Endothelial cell of hepatic sinusoid (primary cell): ENCODE measurements around the gene FOXO3.

Source experiments
- in situ Hi-C: cut with HindIII; loops from 2 replicates; pipeline ENCODE4 v1.10.0; 2017; ENCODE audit warnings: low sequenced_read_pairs

The FOXO3 gene

GRCh38 chr6:108560463-108561308 lies at the start of gene FOXO3:
TSS of gene FOXO3 (plus strand) at chr6:108560917. CDS start at chr6:108561209, 292 bp downstream.
- in situ Hi-C loops, result loop anchor here (5.0 kb wide), 1 partner anchor 62 kb away; no protein-coding TSS in a partner anchor

GRCh38 chr6:108518714-108519576 lies 41.8 kb upstream of the FOXO3 start:
- in situ Hi-C loops, result no loop called here

DNA sequence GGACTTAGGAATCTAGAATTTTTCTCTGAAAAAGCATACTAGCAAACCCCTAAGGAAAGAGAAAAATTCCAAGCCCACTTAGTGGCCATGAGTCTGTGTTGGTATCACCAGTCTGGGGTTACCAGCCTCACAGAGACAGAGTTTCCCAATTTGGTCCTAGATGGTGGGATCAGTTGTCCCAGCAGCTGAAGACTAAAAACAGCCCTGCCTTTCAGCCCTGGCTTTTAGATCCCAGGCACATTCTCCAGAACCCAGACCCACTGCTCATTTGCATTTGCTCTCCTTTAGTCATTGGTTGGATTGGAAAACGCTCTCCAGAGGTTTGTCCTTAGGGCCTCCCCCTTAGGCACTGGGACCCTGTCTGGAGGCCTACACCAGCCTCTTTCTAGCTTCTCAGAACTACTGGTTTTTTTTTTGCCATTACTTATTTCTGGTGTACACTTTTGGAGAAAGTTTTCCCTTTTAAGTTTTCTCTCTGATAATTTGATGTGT lies 39.1 kb upstream of the FOXO3 start:
- in situ Hi-C loops, result no loop called here

DNA sequence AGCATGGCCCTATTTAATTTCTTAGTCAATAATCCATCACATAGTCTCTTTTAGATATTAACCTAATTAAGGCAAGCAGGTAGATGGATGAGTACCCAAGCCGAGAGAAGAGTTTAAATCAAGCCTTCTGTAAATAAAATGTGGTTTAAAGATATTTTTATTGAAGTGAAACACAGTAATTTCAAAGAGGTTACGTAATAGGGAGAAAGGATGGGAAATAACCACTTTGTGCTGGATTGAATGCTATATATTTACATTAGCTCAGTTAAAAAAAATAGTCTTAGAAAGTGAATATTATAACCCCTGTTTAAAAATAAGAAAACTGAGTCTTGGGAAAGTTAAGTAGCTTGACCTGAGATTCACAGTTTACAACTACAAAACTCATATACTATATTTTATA lies 37.0 kb upstream of the FOXO3 start:
- in situ Hi-C loops, result no loop called here

DNA sequence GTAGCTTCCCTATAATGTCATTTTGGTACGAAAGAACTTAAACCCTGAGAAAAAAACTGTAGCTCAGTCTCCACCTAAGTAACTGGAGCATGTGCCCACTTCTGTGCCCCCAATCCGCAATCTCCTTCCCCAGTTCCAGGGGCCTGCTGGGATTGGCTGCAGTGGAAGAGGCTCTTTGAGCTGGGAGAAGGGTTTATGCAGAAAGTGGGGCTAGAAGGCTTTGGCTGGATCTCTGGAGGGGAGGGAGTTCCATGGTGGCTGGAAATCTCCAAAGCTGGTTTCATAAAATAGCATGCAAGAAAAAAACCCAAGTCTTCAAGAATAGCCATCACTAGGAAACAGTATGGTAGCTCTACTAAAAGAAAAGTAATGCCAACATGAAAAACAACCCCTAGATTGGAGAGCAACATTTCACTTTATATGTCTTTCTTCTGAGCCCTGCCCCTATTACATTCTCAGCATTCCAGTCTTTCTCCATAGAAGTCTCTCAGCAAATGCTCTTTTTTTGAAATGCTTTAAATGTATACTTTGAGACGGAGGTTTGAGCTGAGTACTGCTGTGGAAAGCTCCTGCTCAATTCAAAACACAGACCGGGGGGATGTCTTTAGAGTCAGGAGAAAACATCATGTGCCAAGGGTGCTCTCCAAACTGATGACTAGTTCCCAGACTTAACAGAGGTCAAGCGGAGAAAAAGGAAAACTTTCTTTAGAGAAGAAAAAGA lies 36.0 kb upstream of the FOXO3 start:
- in situ Hi-C loops, result loop anchor here (25.0 kb wide), 2 partner anchors 313 to 563 kb away; partner anchors contain the start of genes ARMC2, CEP57L1 and SESN1

DNA sequence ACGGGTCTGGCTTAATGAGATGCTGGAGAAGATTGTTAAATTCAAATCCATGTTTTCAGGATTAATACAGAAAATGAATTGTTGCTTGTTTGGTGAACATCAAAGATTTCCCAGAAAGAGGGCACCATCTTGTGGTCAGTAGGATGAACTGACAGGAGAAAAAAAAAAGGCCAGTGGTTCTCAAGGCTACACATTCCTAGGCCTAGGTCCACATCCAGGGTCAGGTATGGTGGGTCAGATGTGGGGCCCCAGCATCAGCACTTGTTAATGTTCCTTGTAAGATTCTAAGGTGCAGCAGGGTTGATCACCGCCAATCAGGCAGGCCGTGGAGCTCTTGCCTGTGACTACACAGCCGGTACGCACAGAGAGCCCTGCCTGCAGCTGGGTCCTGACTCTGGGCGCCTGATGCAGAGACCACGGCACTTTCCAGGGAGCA lies 34.0 kb upstream of the FOXO3 start:
- in situ Hi-C loops, result loop anchor here (25.0 kb wide), 2 partner anchors 311 to 561 kb away; partner anchors contain the start of genes ARMC2, CEP57L1 and SESN1

DNA sequence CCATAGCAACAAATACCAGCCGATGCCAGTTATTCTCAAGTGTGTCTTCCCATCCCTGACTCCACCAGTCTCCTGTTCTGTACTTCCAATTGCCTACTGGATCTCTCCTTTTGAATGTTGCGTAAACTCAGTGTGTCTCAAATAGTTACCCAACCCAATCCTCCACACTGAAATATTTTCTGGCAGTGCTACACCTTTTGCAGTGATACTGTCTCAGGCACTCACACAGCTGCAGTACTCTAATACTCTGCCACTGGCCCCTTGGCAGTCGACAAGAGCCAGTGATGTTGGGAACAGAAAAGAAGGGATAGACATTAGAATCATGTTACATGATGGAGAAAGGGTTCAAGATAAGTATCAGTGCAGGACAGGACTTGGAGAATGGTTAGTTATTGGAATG lies 31.8 kb upstream of the FOXO3 start:
- in situ Hi-C loops, result loop anchor here (25.0 kb wide), 2 partner anchors 308 to 558 kb away; partner anchors contain the start of genes ARMC2, CEP57L1 and SESN1

- in situ Hi-C loops, result loop anchor here (25.0 kb wide), 2 partner anchors 306 to 556 kb away; partner anchors contain the start of genes ARMC2, CEP57L1 and SESN1
These were observed 29.4 kb upstream of the FOXO3 start for GRCh38 chr6:108531332-108531731.

DNA sequence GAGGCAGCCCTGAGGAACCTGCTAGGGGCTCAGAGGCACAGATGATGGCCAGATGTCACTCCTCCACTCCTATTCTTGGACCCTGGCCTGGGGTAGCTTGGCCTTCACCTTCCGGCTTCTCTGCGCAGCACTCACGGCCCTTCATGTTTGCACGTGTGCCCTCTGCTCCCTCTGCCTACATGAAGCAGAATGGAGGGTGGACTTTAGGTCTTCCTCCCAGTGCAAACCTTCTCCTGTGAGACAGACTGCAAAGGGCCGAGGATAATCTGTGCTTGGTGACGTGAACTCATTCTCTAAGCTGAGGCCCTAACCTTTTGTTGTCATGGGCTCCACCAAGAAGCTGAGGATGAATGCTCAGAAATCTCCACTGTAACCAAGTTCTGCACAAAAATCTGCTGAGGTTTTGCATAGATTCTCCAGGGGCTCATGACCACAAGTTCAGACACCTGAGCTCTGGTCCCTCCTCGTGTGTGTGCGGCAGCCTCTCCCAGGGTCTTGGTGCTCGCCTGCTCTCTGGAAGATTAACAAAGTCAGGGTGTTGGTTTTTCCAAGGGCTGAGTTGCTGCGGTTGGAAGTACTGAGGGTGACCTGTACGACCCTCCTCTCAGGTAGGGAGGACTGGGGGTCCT lies 25.5 kb upstream of the FOXO3 start:
- in situ Hi-C loops, result loop anchor here (25.0 kb wide), 2 partner anchors 302 to 552 kb away; partner anchors contain the start of genes ARMC2, CEP57L1 and SESN1

DNA sequence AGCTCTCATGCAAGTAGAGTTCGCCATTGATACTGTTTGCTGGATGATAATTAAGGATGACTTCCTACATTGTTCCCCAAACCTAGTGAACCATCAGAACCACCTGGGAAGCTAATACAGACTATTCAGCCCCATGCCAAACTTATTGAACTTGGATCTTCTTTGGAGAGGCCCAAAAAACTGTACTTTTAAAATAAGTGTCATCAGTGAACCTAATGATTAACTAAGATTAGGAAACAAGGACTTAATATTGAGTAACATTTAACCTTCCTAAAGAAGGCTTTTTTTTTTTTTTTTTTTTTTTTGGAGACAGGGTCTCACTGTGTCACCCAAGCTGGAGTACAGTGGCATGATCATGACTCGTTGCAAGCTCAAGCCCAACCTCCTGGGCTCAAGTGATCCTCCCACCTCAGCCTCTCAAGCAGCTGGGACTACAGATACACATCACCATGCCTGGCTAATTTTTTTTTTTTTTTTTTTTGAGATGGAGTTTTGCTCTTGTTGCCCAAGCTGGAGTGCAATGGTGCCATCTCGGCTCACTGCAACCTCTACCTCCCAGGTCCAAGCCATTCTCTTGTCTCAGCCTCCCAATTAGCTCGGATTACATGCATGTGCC lies 24.7 kb upstream of the FOXO3 start:
- in situ Hi-C loops, result loop anchor here (25.0 kb wide), 2 partner anchors 301 to 551 kb away; partner anchors contain the start of genes ARMC2, CEP57L1 and SESN1

DNA sequence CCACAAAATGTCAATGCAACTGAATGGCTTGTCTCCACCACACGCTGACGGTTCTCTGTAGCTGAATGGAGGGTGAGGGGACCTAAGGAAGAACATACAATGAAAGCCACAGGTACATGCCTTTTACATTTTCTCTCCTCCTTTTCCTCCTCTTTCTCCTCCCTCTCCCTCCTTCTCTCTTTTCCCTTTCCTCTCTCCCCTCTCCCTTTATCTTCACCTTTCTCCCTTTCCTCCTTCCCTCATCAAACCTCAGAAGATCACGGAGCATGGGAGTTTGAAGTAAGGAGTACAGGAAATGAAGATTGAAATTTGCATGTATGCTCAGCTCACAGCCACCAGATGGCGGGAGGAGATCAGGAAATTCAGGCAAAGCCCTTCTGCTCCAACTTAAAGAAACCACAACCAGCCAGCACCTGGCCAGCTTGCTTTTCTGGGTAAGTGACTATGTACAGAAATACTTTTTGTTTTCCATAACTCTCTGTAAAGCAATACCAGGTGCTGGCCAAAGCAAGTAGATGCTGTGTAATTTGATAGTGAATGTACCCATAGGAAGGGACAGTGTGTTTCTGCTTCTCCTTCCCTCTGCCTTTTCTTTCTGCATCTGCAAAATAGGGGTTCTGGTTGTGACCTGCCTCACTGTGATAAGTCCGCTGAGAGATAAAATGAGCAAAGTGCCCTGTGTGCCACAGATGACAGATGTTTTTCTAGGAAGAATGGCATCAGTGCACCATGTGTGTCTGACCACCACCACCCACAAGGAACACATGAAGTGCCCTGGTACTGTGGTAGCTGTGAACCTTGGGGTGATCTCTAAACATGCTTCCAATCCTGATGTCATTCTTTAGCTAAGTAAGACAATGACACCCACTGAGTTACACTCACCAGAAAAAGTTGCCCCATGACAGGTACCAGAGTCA lies 18.6 kb upstream of the FOXO3 start:
- in situ Hi-C loops, result loop anchor here (25.0 kb wide), 2 partner anchors 295 to 545 kb away; partner anchors contain the start of genes ARMC2, CEP57L1 and SESN1

DNA sequence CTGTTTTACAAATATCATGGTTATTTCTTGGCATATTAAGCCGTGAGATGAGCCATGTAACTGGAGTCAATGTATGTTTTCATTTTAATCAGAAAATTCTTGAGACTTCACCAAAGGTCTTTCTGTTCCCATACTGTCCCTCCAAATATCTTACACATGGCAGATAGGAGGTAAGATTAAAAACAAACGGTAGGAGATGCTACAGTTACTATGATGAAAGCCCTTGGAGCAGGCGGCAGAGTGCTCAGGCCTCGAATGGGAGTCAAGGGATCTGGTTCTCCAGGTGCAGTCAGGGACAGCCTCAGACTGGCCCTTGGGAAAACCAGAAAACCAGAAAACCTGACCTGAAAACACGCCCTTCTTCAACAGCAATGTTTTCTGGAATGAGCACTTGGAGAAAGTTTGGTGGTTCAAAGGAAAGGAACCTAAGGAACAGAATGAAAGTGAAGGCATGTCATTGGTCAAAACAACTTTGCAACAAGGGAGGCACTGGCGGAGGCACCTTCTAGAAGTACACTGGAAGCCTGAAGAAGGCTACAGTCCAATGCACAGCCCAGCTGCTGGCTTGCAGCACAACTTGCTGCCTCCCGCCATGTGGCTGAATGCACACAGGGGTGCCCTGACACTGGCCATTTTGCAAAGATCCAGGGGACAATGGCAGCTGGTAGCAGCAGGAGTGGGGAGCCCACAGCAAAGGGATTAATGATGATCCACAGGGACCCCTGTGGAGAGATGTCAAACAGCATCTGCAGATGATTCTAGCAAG lies 17.4 kb upstream of the FOXO3 start:
- in situ Hi-C loops, result loop anchor here (25.0 kb wide), 2 partner anchors 294 to 544 kb away; partner anchors contain the start of genes ARMC2, CEP57L1 and SESN1

DNA sequence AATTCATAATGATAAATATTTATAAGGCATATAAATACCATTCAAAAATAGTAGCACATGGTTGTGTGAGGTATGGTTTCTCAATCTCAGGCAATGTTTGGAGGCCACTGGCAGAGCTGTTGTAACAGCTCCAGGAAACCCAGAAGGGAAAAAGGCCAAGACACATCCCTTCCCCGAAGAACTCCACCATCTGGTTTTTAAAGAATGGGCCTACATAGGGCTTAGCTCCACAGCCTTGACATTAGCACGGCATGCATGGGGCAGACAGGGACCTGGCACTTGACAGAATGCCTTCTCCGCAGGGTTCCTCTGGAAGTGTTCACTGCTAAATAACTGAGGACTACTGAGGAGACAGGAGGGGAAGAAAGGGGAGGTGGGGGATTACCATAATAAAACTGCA lies 16.1 kb upstream of the FOXO3 start:
- in situ Hi-C loops, result loop anchor here (25.0 kb wide), 2 partner anchors 293 to 543 kb away; partner anchors contain the start of genes ARMC2, CEP57L1 and SESN1

DNA sequence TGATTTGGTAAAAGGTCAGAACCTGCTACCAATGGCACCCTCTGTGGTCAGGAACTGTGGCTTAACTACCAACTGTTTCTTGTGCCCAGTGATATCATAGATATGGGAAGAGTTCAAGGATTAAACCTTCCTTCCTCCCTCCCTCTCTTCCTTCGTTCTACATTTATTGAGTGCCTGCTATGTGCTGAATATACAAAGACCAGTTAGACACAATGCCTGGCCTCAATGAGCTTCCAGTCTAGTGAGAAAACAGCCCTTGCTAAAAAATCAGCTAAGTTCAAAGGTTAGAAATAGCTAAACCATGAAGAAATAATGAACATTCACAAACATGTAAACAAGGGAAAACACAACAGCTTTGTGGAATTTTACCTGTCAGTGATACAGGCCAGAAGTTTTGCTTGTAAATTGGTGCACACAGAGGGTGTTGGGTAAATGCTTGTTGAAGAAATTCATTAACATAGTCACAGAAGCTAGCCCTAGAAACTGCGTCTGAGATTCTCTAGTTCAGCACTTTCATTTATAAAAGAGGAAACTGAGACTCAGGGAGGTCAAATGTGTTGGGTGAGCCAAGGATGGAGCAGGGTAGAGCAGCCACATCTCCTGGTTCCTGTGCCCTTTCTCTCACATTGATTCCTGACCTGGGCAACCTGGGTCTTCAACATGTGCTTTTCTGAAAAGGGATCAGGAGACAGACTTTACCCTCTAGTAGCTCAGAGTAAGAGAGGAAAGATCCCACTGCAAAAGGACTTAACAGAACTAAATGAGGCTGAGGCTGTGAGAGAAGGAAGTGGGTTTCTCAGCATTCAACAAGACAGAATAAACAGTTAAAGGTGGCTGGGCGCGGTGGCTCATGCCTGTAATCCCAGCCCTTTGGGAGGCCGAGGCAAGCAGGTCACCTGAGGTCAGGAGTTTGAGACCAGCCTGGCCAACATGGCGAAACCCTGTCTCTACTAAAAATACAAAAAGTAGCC lies 14.4 kb upstream of the FOXO3 start:
- in situ Hi-C loops, result loop anchor here (25.0 kb wide), 2 partner anchors 291 to 541 kb away; partner anchors contain the start of genes ARMC2, CEP57L1 and SESN1

- in situ Hi-C loops, result loop anchor here (25.0 kb wide), 2 partner anchors 288 to 538 kb away; partner anchors contain the start of genes ARMC2, CEP57L1 and SESN1
These were observed 11.5 kb upstream of the FOXO3 start for GRCh38 chr6:108549241-108549640.

- in situ Hi-C loops, result loop anchor here (25.0 kb wide), 2 partner anchors 288 to 538 kb away; partner anchors contain the start of genes ARMC2, CEP57L1 and SESN1
These were observed 11.0 kb upstream of the FOXO3 start for GRCh38 chr6:108549741-108550140.
